Neutrophil (primary cell): ENCODE results near the gene TXK.

Experiments
- H3K27ac ChIP-seq: fragments of 200-600 bp; sonication (generic); 2 replicates; pipeline ENCODE4 v1.5.1; 2016; ENCODE audit warnings: mild to moderate bottlenecking, moderate library complexity
- H3K27me3 ChIP-seq: fragments of 200-600 bp; sonication (generic); 2 replicates; pipeline ENCODE4 v1.6.0; 2016; ENCODE audit warnings: mild to moderate bottlenecking
- H3K36me3 ChIP-seq: fragments of 200-600 bp; sonication (generic); 2 replicates; pipeline ENCODE4 v1.5.1; 2017
- H3K4me1 ChIP-seq, 2 experiments: fragments of 200-600 bp in 1 of 2; sonication (generic) in 1 of 2; 1 replicate in 1 of 2; 2 replicates in 1 of 2; pipeline versions ENCODE4 v1.5.1 to v1.6.1; 2013 to 2016; ENCODE audit warnings: low read depth in 1 of 2, low read length in 1 of 2, mild to moderate bottlenecking in 1 of 2, moderate library complexity in 1 of 2; ENCODE audit not compliant: control insufficient read depth in 1 of 2, insufficient read depth in 1 of 2
- H3K4me3 ChIP-seq, 2 experiments: fragments of 200-600 bp in 1 of 2; sonication (generic) in 1 of 2; 1 replicate in 1 of 2; 2 replicates in 1 of 2; pipeline ENCODE4 v1.5.1; 2013 to 2016; ENCODE audit warnings: low read depth in 1 of 2, low read length in 1 of 2, mild to moderate bottlenecking in 1 of 2, moderate library complexity in 1 of 2
- H3K9me3 ChIP-seq: fragments of 200-600 bp; sonication (generic); 2 replicates; pipeline ENCODE4 v1.5.1; 2016
- CTCF ChIP-seq: fragments of 200-600 bp; sonication (generic); IDR thresholded peaks from 2 replicates; pipeline ENCODE4 v1.5.1; 2016; ENCODE audit warnings: antibody characterized with exemption

The TXK gene

GRCh38 chr4:48068182-48068581 lies 65.9 kb downstream of the TXK start:
- no peaks in the 10 kb centered on the region for H3K9me3 ChIP-seq
- no peak overlapping the region for H3K4me3 ChIP-seq
- no peak for TF ChIP-seq CTCF
- H3K4me1 ChIP-seq = peaks cover 0 to 17% of the 10 kb centered on the region in 2 experiments
- H3K27ac ChIP-seq = no peak overlapping the region
- no peaks in the 10 kb centered on the region for H3K36me3 ChIP-seq
- H3K27me3 ChIP-seq = no peaks in the 10 kb centered on the region

- TF ChIP-seq CTCF = no peak
- H3K9me3 ChIP-seq = no peaks in the 10 kb centered on the region
- H3K27me3 ChIP-seq = no peaks in the 10 kb centered on the region
- no peak overlapping the region for H3K27ac ChIP-seq
- peaks cover 0 to 17% of the 10 kb centered on the region in 2 experiments for H3K4me1 ChIP-seq
- no peaks in the 10 kb centered on the region for H3K36me3 ChIP-seq
- H3K4me3 ChIP-seq = no peak overlapping the region
Observed at GRCh38 chr4:48067536-48067935, 66.5 kb downstream of the TXK start.

- Histone ChIP-seq H3K27ac (no peak overlapping the region), H3K4me3 (no peak overlapping the region), H3K9me3 (no peaks in the 10 kb centered on the region), H3K4me1 (peaks cover 0 to 17% of the 10 kb centered on the region in 2 experiments), H3K27me3 (no peaks in the 10 kb centered on the region), H3K36me3 (no peaks in the 10 kb centered on the region)
- no peak for TF ChIP-seq CTCF
Observed at GRCh38 chr4:48065587-48066052, 68.4 kb downstream of the TXK start.

- H3K4me3 ChIP-seq = no peak overlapping the region
- no peaks in the 10 kb centered on the region for H3K36me3 ChIP-seq
- TF ChIP-seq CTCF = no peak
- no peak overlapping the region for H3K27ac ChIP-seq
- H3K27me3 ChIP-seq = no peaks in the 10 kb centered on the region
- H3K9me3 ChIP-seq = no peaks in the 10 kb centered on the region
- H3K4me1 ChIP-seq = peaks cover 0 to 17% of the 10 kb centered on the region in 2 experiments
Observed at GRCh38 chr4:48064349-48064748, 69.7 kb downstream of the TXK start.

- Histone ChIP-seq H3K4me1 (no peaks in the 10 kb centered on the region), H3K27me3 (no peaks in the 10 kb centered on the region), H3K36me3 (no peaks in the 10 kb centered on the region), H3K4me3 (no peak overlapping the region), H3K9me3 (no peaks in the 10 kb centered on the region), H3K27ac (no peak overlapping the region)
- TF ChIP-seq CTCF = no peak
Observed at GRCh38 chr4:48058617-48059530, 75.2 kb downstream of the TXK start.
